ENCODE results near the gene CPAMD8.
A peak's percentile ranks its signal among the peaks of the same experiment; 100 is the strongest.
"Not testable (repeated sequence)": the region's sequence is repeated elsewhere in the genome, so short reads cannot be mapped to it uniquely, and the experiment has no call there.

CPAMD8 gene

GRCh38 chr19:17037966-17038500 is 11.4 kb upstream of the CPAMD8 start:
- DNase-seq: no peak

DNA sequence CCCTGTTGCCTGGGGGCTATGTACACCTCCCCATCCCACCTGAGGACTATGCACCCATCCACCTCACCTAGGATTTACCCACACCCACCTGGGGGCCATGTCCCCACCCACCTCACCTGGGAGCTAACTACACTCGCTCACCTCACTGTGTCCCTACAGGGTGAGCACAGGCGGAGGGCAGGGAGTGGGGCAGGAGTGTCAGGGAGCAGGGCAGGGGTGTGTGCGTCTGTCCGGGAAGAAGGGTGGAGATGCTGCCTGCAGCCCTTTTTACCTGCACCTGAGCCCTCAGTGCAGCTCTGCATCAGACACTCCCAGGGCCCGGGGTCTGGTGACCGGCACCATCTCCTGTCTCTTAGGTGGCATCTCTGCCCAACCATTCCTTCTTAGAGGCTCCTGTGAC is 10.6 kb upstream of the CPAMD8 start:
- DNase-seq: no peak

DNA sequence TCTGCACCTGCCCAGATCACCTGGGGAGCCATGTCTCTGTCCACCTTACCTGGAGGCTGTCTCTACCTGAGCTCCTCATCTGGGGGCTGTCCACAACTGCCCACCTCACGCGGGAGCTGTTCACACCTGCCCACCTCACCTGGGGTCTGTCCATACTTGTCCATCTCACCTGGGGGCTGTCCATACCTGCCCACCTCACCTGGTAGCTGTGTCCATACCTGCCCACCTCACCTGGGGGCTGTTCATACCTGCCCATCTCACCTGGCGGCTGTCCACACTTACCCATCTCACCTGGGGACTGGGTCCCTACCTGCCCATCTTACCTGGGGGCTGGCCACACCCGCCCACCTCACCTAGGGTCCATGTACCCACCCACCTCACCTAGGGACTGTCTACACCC is 10.0 kb upstream of the CPAMD8 start:
- no peak for DNase-seq

DNA sequence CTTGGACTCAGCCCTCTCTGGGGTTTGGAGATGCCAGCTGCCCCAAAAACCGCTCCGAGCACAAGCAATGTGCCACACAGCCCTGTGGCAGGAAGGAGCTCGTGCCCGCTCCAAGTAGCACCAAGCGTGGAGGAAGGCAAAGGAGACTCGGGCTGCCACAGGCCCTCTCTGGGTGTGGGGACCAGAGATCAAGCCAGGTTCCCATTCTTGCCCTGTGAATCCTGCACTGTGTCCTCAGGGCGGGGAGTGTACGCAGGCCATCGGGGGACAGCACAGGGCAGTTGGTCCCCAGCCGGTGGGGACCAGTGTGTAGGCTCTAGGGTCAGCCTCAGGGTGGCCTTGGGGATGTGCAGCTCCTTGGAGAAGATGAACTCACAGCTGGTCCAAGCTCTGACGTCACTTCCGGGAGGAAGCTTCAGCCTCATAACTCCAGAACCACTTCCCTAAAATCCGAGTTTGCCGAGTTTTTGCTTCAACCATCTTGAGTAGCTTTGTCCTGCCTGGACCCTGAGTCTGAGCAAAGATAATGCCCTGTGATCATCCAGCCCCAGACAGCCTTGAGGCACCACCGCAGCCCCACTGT is 9.3 kb upstream of the CPAMD8 start:
- DNase-seq: no peak

- DNase-seq: no peak
These were observed 5.1 kb upstream of the CPAMD8 start for GRCh38 chr19:17031741-17032140.

DNA sequence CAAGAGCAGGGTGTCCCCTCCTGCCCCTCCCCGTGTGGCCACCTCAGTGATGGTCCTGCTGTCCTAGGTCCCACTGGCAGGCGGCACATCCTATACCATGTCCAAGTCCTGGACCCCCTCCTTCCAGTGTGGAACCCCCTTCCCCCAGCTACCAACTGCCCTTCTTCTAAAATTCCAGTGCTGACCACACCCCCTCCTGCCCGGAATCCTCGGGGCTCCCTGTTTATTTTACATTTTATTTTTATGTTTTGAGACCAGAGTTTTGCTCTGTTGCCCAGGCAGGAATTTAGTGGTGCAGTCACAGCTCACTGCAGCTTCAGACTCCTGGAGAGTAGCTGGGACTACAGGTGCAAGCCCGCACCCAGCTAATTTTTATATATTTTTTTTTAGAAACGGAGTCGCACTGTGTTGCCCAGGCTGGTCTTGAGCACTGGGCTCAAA is 945 bp upstream of the CPAMD8 start:
- no peak for DNase-seq

DNA sequence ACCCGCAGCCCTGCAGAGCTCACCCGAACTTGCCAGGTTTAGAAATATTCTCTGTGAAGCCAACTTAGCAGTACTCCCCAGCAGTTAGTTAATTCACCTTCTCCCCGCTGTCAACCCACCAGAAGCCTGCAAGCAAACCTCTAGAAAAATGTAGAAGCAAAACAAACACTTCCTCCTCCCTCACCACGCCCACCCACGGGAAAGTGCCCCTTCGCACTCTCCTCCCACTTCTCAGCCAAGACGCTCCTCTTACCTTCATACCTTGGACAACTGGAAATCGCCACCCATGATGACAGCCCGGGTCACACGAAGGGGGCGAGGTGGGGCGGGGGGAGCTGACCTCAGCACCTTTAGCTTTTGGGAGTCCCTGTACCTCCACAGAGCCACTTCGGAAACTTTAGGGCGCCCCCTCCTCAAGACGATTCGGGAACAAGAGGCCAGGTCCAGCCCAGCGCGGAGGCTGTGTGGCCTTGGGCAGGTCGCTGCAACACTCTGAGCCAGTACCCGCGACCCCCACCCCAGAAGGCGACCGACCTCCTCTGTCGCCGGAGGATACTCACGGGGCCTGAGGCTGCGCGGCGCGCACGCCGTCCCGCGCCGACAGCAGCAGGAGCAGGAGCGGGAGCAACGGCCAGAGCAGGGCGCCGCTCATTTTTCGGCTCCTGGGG is 485 bp downstream of the CPAMD8 start:
- DNase-seq: peak; percentile 68

DNA sequence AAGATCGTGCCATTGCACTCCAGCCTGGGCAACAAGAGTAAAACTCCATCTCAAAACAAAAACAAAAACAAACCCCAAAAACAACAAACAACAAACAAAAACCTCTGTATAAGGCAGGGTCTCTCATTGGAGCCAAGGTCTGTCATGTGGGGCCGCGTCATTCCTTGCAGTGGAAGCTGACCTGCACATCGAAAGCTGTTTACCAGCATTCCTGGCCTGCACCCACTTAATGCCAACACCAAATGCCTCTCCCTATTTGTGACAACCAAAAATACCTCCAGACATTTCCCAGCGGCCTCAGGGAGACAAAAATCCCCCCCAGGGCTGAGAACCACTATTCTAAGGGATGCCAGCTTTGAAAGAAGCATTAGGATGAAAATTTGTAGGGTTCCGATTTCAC is 1.2 kb downstream of the CPAMD8 start:
- no peak for DNase-seq

DNA sequence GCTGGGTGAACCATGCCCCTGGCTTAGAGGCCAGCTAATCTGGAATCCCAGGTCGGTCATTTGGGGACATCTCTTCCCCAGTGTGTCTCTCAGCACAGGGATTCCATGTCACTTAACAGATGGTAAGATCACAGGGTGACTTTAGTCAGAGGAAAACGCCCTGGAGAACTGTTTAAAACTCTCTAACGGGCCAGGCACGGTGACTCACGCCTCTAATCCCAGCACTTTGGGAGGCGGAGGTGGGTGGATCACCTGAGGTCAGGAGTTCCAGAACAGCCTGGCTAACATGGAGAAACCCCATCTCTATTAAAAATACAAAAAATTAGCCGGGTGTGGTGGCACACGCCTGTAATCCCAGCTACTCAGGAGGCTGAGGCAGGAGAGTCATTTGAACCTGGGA is 1.7 kb downstream of the CPAMD8 start:
- not testable (repeated sequence) for DNase-seq

DNA sequence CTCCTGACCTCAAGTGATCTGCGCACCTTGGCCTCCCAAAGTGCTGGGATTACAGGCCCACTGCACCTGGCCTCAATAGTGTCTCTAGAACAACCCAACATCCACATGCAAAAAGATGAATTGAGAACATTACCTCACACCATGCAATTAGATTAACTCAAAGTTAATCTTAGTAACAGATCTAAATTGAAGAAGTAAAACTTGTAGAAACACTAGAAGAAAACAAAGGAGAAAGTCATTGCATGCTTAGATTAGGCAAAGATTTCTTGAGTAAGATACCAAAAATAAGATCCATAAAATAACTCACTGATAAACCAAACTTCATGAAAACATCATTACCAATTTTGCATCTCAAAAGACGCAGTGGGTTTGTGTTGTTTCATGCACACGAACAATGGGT is 2.8 kb downstream of the CPAMD8 start:
- DNase-seq: no peak

GRCh38 chr19:17022738-17023137 is 3.9 kb downstream of the CPAMD8 start:
- no peak for DNase-seq

DNA sequence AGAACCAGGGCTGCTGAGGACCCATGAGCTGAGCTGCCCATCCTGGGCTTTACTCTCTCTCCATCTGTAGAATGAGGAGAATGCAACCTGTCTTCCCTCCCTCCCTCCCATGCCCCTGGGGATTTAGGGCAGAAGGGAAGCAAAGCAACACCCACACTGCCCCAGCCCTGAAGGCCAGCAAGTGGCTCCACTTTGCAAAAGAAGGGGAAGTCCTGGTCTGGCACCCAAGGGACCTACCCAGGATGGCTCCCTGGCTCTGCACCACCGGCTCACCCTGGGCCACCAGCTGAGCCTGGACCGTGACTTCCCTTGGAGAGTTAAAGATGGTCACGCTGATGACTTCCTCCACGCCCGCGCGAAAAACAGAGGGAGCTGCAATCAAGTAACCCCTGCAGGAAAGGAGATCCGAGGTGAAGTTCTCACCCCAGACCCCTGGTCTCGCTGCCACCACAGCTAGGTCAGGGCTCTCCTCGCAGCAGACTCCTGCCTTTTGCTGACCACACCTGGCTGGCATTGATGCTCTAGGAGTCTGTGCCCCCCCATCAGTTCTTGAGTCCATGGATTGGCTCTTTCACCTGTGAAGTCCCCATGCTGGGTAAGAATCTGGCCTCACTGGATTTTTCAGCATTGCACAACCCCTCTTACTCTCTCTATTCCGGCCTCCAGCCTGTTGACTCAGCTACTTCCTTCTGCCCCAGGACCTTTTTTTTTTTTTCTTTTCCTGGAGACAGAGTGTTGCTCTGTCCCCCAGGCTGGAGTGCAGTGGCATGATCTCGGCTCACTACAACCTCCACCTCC is 4.6 kb downstream of the CPAMD8 start:
- DNase-seq: no peak

GRCh38 chr19:17021328-17021727 is 5.3 kb downstream of the CPAMD8 start:
- no peak for DNase-seq

DNA sequence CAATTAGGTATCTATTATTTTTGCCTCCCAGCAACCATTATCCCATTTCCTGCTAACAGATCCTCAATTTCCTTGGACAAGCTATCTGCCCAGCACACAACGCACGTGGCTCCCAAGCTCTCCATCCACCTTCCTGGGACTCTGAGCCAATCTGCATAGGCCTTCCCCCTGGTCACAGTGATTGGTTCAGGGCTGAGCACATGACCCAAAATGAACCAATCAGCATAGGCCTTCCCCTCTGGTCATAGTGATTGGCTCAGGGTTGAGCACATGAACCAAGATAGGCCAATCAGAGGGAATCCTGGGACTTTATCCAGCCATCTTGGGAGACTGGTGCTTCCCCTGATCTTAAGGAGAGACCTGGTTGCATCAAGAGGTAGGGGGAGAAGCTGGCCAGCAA is 5.8 kb downstream of the CPAMD8 start:
- DNase-seq: peak; percentile 21

DNA sequence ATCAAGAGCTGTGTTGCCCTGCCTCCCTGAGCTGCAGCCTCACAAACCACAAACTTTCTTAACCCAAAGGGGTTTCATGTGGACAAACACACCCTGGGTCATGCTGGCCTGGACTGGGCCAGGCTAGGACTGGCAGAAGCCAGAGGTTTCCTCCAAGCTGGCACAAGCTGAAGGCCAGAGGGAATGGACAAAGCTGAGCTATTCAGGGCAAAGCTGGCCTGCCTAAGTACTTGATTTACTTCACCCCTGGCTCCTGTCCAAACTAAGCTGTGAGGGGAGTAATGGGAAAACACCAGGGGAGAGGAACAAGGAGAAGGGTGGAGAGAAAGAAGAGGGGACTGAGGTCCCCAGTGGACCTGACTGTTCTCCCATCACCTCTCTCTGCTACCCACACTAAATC is 6.2 kb downstream of the CPAMD8 start:
- DNase-seq: no peak

DNA sequence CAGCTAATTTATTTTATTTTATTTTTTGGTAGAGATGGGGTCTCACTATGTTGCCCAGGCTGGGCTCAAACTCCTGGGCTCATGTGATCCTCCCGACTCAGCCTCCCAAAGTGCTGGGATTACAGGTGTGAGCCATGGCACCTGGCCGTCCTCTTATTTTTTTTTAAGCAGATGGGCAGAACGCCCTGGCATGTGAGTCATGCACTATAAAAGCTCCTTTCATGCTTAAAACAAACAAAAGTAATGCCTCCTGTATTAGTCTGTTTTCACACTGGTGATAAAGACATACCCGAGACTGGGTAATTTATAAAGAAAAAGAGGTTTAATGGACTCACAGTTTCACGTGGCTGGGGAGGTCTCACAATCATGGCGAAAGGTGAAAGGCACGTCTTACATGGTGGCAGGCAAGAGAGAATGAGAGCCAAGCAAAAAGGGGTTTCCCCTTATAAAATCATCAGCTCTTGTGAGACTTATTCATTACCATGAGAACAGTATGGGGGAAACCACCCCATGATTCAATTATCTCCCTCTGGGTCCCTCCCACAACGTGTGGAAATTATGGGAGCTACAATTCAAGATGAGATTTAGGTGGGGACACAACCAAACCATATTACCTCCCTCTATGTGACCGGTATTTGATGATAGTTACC is 12.3 kb downstream of the CPAMD8 start:
- DNase-seq: not testable (repeated sequence)

DNA sequence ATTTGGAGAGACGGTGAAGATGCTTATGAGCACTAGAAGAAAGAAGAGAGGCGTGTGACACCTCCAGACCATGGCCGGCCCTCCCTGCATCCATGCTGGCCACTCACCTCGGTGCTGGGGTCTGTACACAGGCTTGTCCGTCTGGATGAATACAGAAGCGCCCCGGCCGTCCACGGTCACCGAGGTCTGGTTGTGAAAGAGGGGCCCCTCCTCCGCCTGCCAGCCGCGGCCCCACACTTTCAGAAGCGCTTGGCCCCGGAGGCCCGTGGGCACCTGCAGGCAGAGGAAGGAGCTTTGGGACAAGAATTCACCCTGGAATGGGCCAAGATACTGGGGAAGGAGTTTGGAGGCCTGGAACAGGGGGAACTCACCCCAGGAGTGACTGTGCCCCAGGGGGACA is 15.1 kb downstream of the CPAMD8 start:
- DNase-seq: no peak

GRCh38 chr19:17006579-17006978 is 20.0 kb downstream of the CPAMD8 start:
- DNase-seq: no peak

DNA sequence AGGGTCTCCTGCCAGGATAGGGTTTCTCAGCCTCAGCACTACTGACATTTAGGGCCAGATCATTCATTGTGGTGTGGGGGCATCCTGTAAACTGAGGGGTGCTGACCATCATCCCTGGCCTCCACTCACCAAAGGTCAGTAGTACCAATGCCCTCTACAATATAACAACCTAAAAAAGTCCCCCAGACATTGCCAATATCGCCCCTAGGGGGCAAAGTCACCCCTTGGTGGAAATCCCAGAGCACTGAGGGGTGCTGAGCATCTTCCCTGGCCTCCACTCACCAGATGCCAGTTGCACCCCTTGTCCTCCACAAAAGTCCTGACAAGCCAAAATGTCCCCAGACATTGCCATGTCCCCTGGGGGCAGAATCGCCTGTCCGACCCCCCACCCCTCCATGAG is 21.6 kb downstream of the CPAMD8 start:
- DNase-seq: no peak

DNA sequence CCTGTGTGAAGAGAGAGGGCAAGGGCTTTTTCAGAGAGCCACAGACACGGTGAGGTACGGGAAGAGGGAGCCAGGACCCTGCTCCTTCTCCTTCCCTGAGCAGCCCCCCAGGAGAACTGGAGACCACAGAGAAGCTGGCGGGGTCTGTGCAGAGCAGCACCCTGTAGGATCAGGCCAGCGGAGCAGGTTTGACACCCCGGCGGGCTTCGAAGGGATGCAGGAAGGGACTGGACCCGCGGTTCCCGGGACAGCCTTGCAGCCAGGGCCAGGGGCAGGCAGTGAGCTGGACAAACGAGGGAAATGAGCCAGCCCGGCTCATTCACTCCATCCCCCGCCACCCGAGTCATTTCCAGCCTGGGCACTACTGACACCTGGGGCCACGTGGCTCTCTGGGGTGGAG is 22.2 kb downstream of the CPAMD8 start:
- DNase-seq: no peak

GRCh38 chr19:17002455-17002854 is 24.2 kb downstream of the CPAMD8 start:
- DNase-seq: no peak

DNA sequence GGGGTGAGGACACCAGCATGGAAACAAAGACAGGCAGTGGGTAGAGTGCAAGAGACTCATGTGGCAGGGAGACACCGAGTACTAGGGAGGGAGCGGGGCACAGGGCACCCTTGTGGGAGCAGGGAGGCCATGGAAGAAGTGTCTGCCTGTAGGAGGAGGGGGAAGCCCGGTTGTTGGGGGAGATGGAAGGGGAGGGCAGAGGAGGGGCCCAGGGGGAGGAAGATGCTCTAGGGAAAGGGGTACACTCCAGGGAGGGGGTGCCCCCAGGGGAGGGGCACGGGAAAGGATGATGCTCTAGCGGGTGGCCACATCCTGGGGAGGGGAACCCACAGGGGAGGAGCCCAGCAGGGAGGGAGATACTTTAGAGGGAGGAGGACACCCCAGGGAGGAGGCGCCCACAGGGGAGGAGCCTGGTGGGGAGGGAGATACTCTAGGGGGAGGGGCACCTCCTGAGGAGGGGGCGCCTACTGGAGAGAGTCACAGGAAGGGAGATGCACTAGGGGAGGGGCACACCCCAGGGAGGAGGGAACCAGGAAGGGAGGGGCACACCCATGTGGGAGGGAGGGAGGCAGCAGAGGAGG is 24.9 kb downstream of the CPAMD8 start:
- DNase-seq: no peak

GRCh38 chr19:16998635-16999194 is 27.9 kb downstream of the CPAMD8 start:
- DNase-seq: no peak

Measured in eye (tissue), 1 donor.